H1 (cell line): ENCODE results near the gene ZNF277. TPM values are rescaled to one million over a fixed set of nuclear protein-coding genes. Genes with fewer than 3 reads are reported as not detected.

Source experiments
- CTCF ChIA-PET: fragments of 300-600 bp; sonication (Branson Sonifier 250); formaldehyde crosslinking; loops from one replicate; lab custom pipeline; 2021; ENCODE audit not compliant: partially characterized antibody; lab: Charles Lee
- POLR2A ChIA-PET: fragments of 300-600 bp; sonication (Branson Sonifier 250); formaldehyde crosslinking; loops from one replicate; lab custom pipeline; 2021; ENCODE audit warnings: inconsistent platforms; ENCODE audit not compliant: partially characterized antibody; lab: Charles Lee
- DNase-seq, 2 experiments: peaks; one replicate each; pipeline versions ENCODE4 v3.0.0 to v3.0.0-alpha.2; 2010 to 2022; ENCODE audit warnings: low spot score in 2 of 2, low read depth in 1 of 2, mixed read lengths in 1 of 2
- FAIRE-seq: peaks from 2 replicates; lab custom pipeline; 2011; peaks lifted over from hg19 to GRCh38; lab: Jason Lieb, UNC
- H2AFZ ChIP-seq: 2 replicates; pipeline ENCODE4 v1.8.1; 2012; ENCODE audit warnings: low read length, inconsistent platforms
- H2AK5ac ChIP-seq: 2 replicates; pipeline ENCODE4 v1.6.1; 2013; ENCODE audit warnings: low read depth, low read length
- H2BK120ac ChIP-seq: replicated peaks from 2 replicates; pipeline ENCODE3; 2013; ENCODE audit warnings: low read depth, low read length, inconsistent platforms
- H2BK12ac ChIP-seq: 2 replicates; pipeline ENCODE4 v1.6.1; 2013; ENCODE audit warnings: low read depth, low read length
- H2BK15ac ChIP-seq: 2 replicates; pipeline ENCODE4 v1.6.1; 2013; ENCODE audit warnings: low read length
- H2BK20ac ChIP-seq: 2 replicates; pipeline ENCODE4 v1.6.1; 2013; ENCODE audit warnings: low read length
- H2BK5ac ChIP-seq: 2 replicates; pipeline ENCODE4 v1.6.1; 2013; ENCODE audit warnings: low read depth, low read length
- H3K14ac ChIP-seq: 2 replicates; pipeline ENCODE4 v1.6.1; 2013; ENCODE audit warnings: inconsistent platforms; ENCODE audit not compliant: insufficient read length
- H3K18ac ChIP-seq: 2 replicates; pipeline ENCODE4 v1.6.1; 2013; ENCODE audit warnings: low read length; ENCODE audit errors: extremely low read depth
- H3K23ac ChIP-seq: 2 replicates; pipeline ENCODE4 v1.6.1; 2013; ENCODE audit warnings: inconsistent platforms; ENCODE audit not compliant: insufficient read length
- H3K23me2 ChIP-seq: 2 replicates; pipeline ENCODE4 v1.6.1; 2013; ENCODE audit warnings: low read depth, low read length
- H3K27ac ChIP-seq: 2 replicates; pipeline ENCODE4 v1.6.1; 2011; ENCODE audit warnings: low read depth, low read length, inconsistent platforms
- H3K27me3 ChIP-seq, 4 experiments: replicated peaks in 1 of 4; 1 replicate in 1 of 4; 2 replicates in 3 of 4; pipeline versions ENCODE4 v1.6.1 to v1.8.1; 2011 to 2013; ENCODE audit warnings: low read length in 3 of 4, mild to moderate bottlenecking in 3 of 4, inconsistent platforms in 2 of 4, mixed read lengths in 2 of 4, moderate library complexity in 1 of 4; ENCODE audit not compliant: control insufficient read depth in 3 of 4, insufficient read depth in 3 of 4; ENCODE audit errors: extremely low read depth in 1 of 4
- H3K36me3 ChIP-seq, 4 experiments: 2 replicates each; pipeline versions ENCODE4 v1.6.1 to v1.8.1; 2011 to 2013; ENCODE audit warnings: mild to moderate bottlenecking in 4 of 4, low read length in 3 of 4, moderate library complexity in 2 of 4, control low read depth in 1 of 4, inconsistent platforms in 1 of 4; ENCODE audit not compliant: insufficient read depth in 4 of 4, control insufficient read depth in 2 of 4
- H3K4ac ChIP-seq: replicated peaks from 2 replicates; pipeline ENCODE3; 2013; ENCODE audit warnings: low read length, low read depth, mixed read lengths, inconsistent platforms; ENCODE audit not compliant: insufficient read length
- H3K4me1 ChIP-seq, 4 experiments: replicated peaks in 1 of 4; 1 replicate in 1 of 4; 2 replicates in 3 of 4; pipeline versions ENCODE4 v1.6.1 to v1.8.1; 2011 to 2013; ENCODE audit warnings: low read length in 3 of 4, inconsistent platforms in 2 of 4, mixed read lengths in 1 of 4; ENCODE audit not compliant: insufficient read depth in 4 of 4, control insufficient read depth in 3 of 4
- H3K4me2 ChIP-seq, 2 experiments: 2 replicates each; pipeline versions ENCODE4 v1.6.1 to v1.8.1; 2011 to 2013; ENCODE audit warnings: low read depth in 2 of 2, low read length in 2 of 2, control low read depth in 1 of 2, inconsistent platforms in 1 of 2, mild to moderate bottlenecking in 1 of 2; ENCODE audit not compliant: insufficient read depth in 1 of 2
- H3K4me3 ChIP-seq, 4 experiments: fragments of 200-600, 300-600 bp in 1 of 4; sonication (generic), shearing (Covaris generic), sonication (Bioruptor Twin) in 1 of 4; 2 replicates each; pipeline versions ENCODE4 v1.5.1 to v1.8.1; 2011 to 2016; ENCODE audit warnings: low read length in 4 of 4, low read depth in 3 of 4, control low read depth in 2 of 4, inconsistent platforms in 2 of 4, mild to moderate bottlenecking in 2 of 4, mixed read lengths in 1 of 4, moderate library complexity in 1 of 4; ENCODE audit not compliant: insufficient read depth in 2 of 4; ENCODE audit errors: extremely low read depth in 1 of 4
- H3K56ac ChIP-seq: replicated peaks from 2 replicates; pipeline ENCODE3; 2013; ENCODE audit warnings: low read depth, mild to moderate bottlenecking, mixed read lengths, low read length, inconsistent platforms; ENCODE audit not compliant: insufficient read length
- H3K79me1 ChIP-seq: 2 replicates; pipeline ENCODE4 v1.6.1; 2013; ENCODE audit warnings: low read depth, low read length, control low read depth
- H3K79me2 ChIP-seq, 2 experiments: 2 replicates each; pipeline versions ENCODE4 v1.6.1 to v1.8.1; 2012 to 2013; ENCODE audit warnings: low read length in 2 of 2, mild to moderate bottlenecking in 2 of 2, inconsistent platforms in 1 of 2; ENCODE audit not compliant: insufficient read depth in 2 of 2, control insufficient read depth in 1 of 2
- H3K9ac ChIP-seq, 4 experiments: replicated peaks in 1 of 4; 1 replicate in 1 of 4; 2 replicates in 3 of 4; pipeline versions ENCODE4 v1.6.1 to v1.8.1; 2011 to 2013; ENCODE audit warnings: low read depth in 3 of 4, low read length in 3 of 4, control low read depth in 2 of 4, mild to moderate bottlenecking in 2 of 4, moderate library complexity in 2 of 4, inconsistent platforms in 1 of 4; ENCODE audit errors: extremely low read depth in 1 of 4
- H3K9me3 ChIP-seq, 2 experiments: 2 replicates each; pipeline versions ENCODE4 v1.6.1 to v1.8.1; 2012 to 2013; ENCODE audit warnings: mild to moderate bottlenecking in 2 of 2, moderate library complexity in 2 of 2, control low read depth in 1 of 2, inconsistent platforms in 1 of 2, low read depth in 1 of 2, low read length in 1 of 2, mixed read lengths in 1 of 2; ENCODE audit not compliant: insufficient read depth in 2 of 2
- H4K20me1 ChIP-seq, 2 experiments: replicated peaks in 1 of 2; 2 replicates each; pipeline versions ENCODE3 to v1.8.1; 2011 to 2013; ENCODE audit warnings: inconsistent platforms in 2 of 2, low read length in 2 of 2, mild to moderate bottlenecking in 1 of 2; ENCODE audit not compliant: insufficient read depth in 2 of 2, control insufficient read depth in 1 of 2
- H4K5ac ChIP-seq: 2 replicates; pipeline ENCODE4 v1.6.1; 2013; ENCODE audit warnings: low read length, low read depth, mixed read lengths, inconsistent platforms; ENCODE audit not compliant: insufficient read length
- H4K8ac ChIP-seq: 2 replicates; pipeline ENCODE4 v1.8.0; 2013; ENCODE audit warnings: mild to moderate bottlenecking, moderate library complexity, low read length, inconsistent platforms; ENCODE audit not compliant: insufficient read depth; ENCODE audit errors: extremely low read depth
- H4K91ac ChIP-seq: replicated peaks from 2 replicates; pipeline ENCODE3; 2013; ENCODE audit warnings: low read length, mixed read lengths, inconsistent platforms; ENCODE audit not compliant: insufficient read length
- CTBP2 ChIP-seq: IDR thresholded peaks from 2 replicates; pipeline ENCODE4 v1.7.0; 2011; ENCODE audit warnings: borderline replicate concordance, mild to moderate bottlenecking, moderate library complexity, mixed read lengths, low read length; ENCODE audit not compliant: insufficient read depth, insufficient read length
- CTCF ChIP-seq, 3 experiments: IDR thresholded peaks; 1 replicate in 2 of 3; 2 replicates in 1 of 3; pipeline versions ENCODE4 v1.5.1 to v1.6.1; 2011; ENCODE audit warnings: low read length in 3 of 3, mild to moderate bottlenecking in 3 of 3, inconsistent platforms in 2 of 3, low read depth in 1 of 3, moderate library complexity in 1 of 3; ENCODE audit not compliant: insufficient read depth in 1 of 3; ENCODE audit errors: control extremely low read depth in 1 of 3
- GABPA ChIP-seq: IDR thresholded peaks from 2 replicates; pipeline ENCODE4 v1.6.1; 2011; ENCODE audit warnings: mild to moderate bottlenecking, low read length, moderate library complexity, borderline replicate concordance; ENCODE audit not compliant: insufficient read depth
- RAD21 ChIP-seq, 2 experiments: IDR thresholded peaks in 1 of 2; conservative IDR thresholded peaks in 1 of 2; 2 replicates each; pipeline ENCODE4 v1.6.1; 2011; ENCODE audit warnings: low read depth in 2 of 2, low read length in 2 of 2, improper control_type of control experiment in 1 of 2, inconsistent platforms in 1 of 2, mild to moderate bottlenecking in 1 of 2, moderate library complexity in 1 of 2
- WGBS, 2 experiments: shearing (Covaris generic) in 1 of 2; methylation state at CpG; one replicate each; pipeline versions ENCODE4 v1.1.6 to v1.1.7; 2013 to 2015; ENCODE audit warnings: low lambda C conversion rate in 2 of 2, mixed read lengths in 2 of 2, inconsistent platforms in 1 of 2, low coverage in 1 of 2, missing lambda C conversion rate in 1 of 2; ENCODE audit not compliant: insufficient replicate concordance in 2 of 2, insufficient coverage in 1 of 2, insufficient read length in 1 of 2; ENCODE audit errors: extremely low coverage in 1 of 2, missing lambda C conversion rate in 1 of 2; 5-methylcytosine and 5-hydroxymethylcytosine counted together
- polyA plus RNA-seq, 7 experiments: library from polyadenylated mRNA; depleted of rRNA in 3 of 7; stranded (reverse) in 5 of 7; unstranded in 2 of 7; fragments of >200 nt in 5 of 7; fragments of 200-250 nt in 2 of 7; gene quantifications; 1 replicate in 5 of 7; 2 replicates in 1 of 7; 4 replicates in 1 of 7; pipeline versions ENCODE4 v1.2.1 to v1.2.3, GENCODE V29; 2011 to 2013; ENCODE audit warnings: missing spikeins in 2 of 7, mixed read lengths in 2 of 7
- total RNA-seq: library from RNA; stranded (reverse); fragmentation: NEBNext Ultra II Directional; extraction: Animal tissue kit (Norgen Biotek cat#: 25700); gene quantifications from 2 replicates; pipeline ENCODE4 v1.2.1, GENCODE V29; 2021

ZNF277 gene
- total and polyA plus RNA-seq, 2 of the 8 experiments (the other 6 are each of a cell fraction or from before 2014, with no cell fraction given) = 5.1 to 21.7 TPM

GRCh38 chr7:112357136-112357535 lies 150.6 kb downstream of the ZNF277 start:
- no peak overlapping the region for H2AK5ac ChIP-seq
- H3K27me3 ChIP-seq = no peaks in the 10 kb centered on the region
- no peak overlapping the region for H2BK5ac ChIP-seq
- H3K36me3 ChIP-seq = no peaks in the 10 kb centered on the region
- no peaks in the 10 kb centered on the region for H4K20me1 ChIP-seq
- no peaks in the 10 kb centered on the region for H3K79me1 ChIP-seq
- no peak overlapping the region for H3K56ac ChIP-seq
- H4K91ac ChIP-seq = no peak overlapping the region
- no peak overlapping the region for H2BK15ac ChIP-seq
- no peak overlapping the region for H3K27ac ChIP-seq
- no peak overlapping the region for H2AFZ ChIP-seq
- H3K18ac ChIP-seq = no peak overlapping the region
- H4K5ac ChIP-seq = no peak overlapping the region
- no peak overlapping the region for H4K8ac ChIP-seq
- DNase-seq = no peak
- no peak overlapping the region for H3K4me3 ChIP-seq
- ChIA-PET CTCF (interaction anchor here (0.6 to 1.5 kb wide), 9 partner anchors 13 to 594 kb away, joined by 3 to 4 read pairs (median 3); no protein-coding TSS in a partner anchor), POLR2A (no interaction called here)
- no peak overlapping the region for H3K14ac ChIP-seq
- TF ChIP-seq CTBP2 (no peak), GABPA (no peak), CTCF (IDR thresholded peaks at IDR 0.05; ENCODE audit: control extremely low read depth in 1 of 3, insufficient read depth in 1 of 3, low read depth in 1 of 3, low read length in 3 of 3) (peak; percentile 29 to 56 (median 53); a peak in 3 of 4 replicates), RAD21 (IDR thresholded peaks at IDR 0.05 in 1 of 2, conservative IDR thresholded peaks at IDR 0.05 in 1 of 2; ENCODE audit: low read depth in 2 of 2, low read length in 2 of 2) (peak; percentile 43 to 53)
- H2BK12ac ChIP-seq = no peak overlapping the region
- H3K9ac ChIP-seq = no peak overlapping the region
- no peak overlapping the region for H3K23ac ChIP-seq
- H3K23me2 ChIP-seq = no peaks in the 10 kb centered on the region
- no peaks in the 10 kb centered on the region for H3K79me2 ChIP-seq
- H2BK20ac ChIP-seq = no peak overlapping the region
- H3K4me1 ChIP-seq = no peaks in the 10 kb centered on the region
- FAIRE-seq = no peak
- no peak overlapping the region for H2BK120ac ChIP-seq
- H3K9me3 ChIP-seq = peaks cover 0 to 5% of the 10 kb centered on the region in 2 experiments; a peak in 1 of 4 replicates
- H3K4me2 ChIP-seq = no peak overlapping the region
- no peak overlapping the region for H3K4ac ChIP-seq
- WGBS, 2 experiments = 66% methylated on average over 4 of the region's 4 CpGs; no CpG with 5 or more reads in 1 of the 2 experiments
